NCI-H128 (cell line): ENCODE measurements around the gene ZKSCAN5.
"Not testable (repeated sequence)": the region's sequence is repeated elsewhere in the genome, so short reads cannot be mapped to it uniquely, and the experiment has no call there.

Experiments
- DNase-seq: peaks from one replicate; lab custom pipeline; 2025; ENCODE audit not compliant: unreplicated experiment; lab: John Stamatoyannopoulos, UW

Gene ZKSCAN5

GRCh38 chr7:99580778-99581332 is 76.4 kb downstream of the ZKSCAN5 start:
- DNase-seq: not testable (repeated sequence)
